Stimulated activated CD8-positive, alpha-beta memory T cell treated with anti-CD3 and anti-CD28 coated beads, Interleukin-12 subunit alpha, Interleukin-12 subunit beta, amount 100 ng/mL, for 4 hours (primary cell): Measurements from ENCODE around the gene PPFIA1.

Experiments used
- DNase-seq: peaks from one replicate; pipeline ENCODE4 v3.0.0-alpha.2; 2020; ENCODE audit warnings: low read depth

Gene PPFIA1

GRCh38 chr11:70433038-70433437 lies 162.5 kb downstream of the PPFIA1 start:
- DNase-seq = no peak

GRCh38 chr11:70433526-70433925 lies 163.0 kb downstream of the PPFIA1 start:
- no peak for DNase-seq
